Tibial nerve (tissue), 4 donors: Measurements from ENCODE around the gene HBB. TPM values are rescaled to one million over a fixed set of nuclear protein-coding genes. Genes with fewer than 3 reads are reported as not detected.

Source experiments
- DNase-seq, 2 donors: peaks; one replicate each; pipeline ENCODE4 v3.0.0-alpha.2; 2019; ENCODE audit warnings: low spot score in 2 of 2
- H3K27ac ChIP-seq, 4 donors: fragments of 200-600 bp; sonication (generic) in 3 of 4; one replicate each; pipeline ENCODE4 v1.5.1; 2017 to 2019; ENCODE audit warnings: mild to moderate bottlenecking in 1 of 4
- H3K27me3 ChIP-seq, 2 donors: fragments of 200-600 bp; sonication (generic) in 1 of 2; one replicate each; pipeline versions ENCODE4 v1.5.1 to v1.6.0; 2017 to 2019
- H3K36me3 ChIP-seq, 3 donors: fragments of 200-600 bp; sonication (generic); one replicate each; pipeline ENCODE4 v1.5.1; 2018 to 2019
- H3K4me1 ChIP-seq, 4 donors: fragments of 200-600 bp; sonication (generic) in 3 of 4; one replicate each; pipeline ENCODE4 v1.5.1; 2017 to 2019
- H3K4me3 ChIP-seq, 4 donors: fragments of 200-600 bp; sonication (generic) in 3 of 4; one replicate each; pipeline ENCODE4 v1.5.1; 2017 to 2019; ENCODE audit warnings: mild to moderate bottlenecking in 1 of 4, moderate library complexity in 1 of 4
- H3K9me3 ChIP-seq, 4 donors: fragments of 200-600 bp; sonication (generic) in 3 of 4; one replicate each; pipeline ENCODE4 v1.5.1; 2017 to 2019
- CTCF ChIP-seq, 5 experiments: fragments of 200-600 bp in 3 of 5; fragments of 450-650 bp in 2 of 5; sonication (generic) in 3 of 5; IDR thresholded peaks; one replicate each; pipeline ENCODE4 v1.5.1; 2016 to 2019; ENCODE audit warnings: antibody characterized with exemption in 5 of 5, mild to moderate bottlenecking in 3 of 5, moderate library complexity in 2 of 5
- EP300 ChIP-seq, 2 donors: sonication (generic); formaldehyde crosslinking; IDR thresholded peaks; one replicate each; pipeline ENCODE4 v1.6.1; 2017; ENCODE audit warnings: antibody characterized with exemption in 2 of 2, mild to moderate bottlenecking in 1 of 2
- POLR2A ChIP-seq, 2 donors: fragments of 450-650 bp; IDR thresholded peaks; one replicate each; pipeline ENCODE4 v1.6.1; 2017; ENCODE audit warnings: antibody characterized with exemption in 2 of 2, mild to moderate bottlenecking in 2 of 2, moderate library complexity in 2 of 2
- WGBS, 2 donors: methylation state at CpG; one replicate each; pipeline ENCODE4 v1.1.5; 2018; 5-methylcytosine and 5-hydroxymethylcytosine counted together
- total RNA-seq, 4 donors: library from RNA; depleted of rRNA; stranded (reverse); fragments of >200 nt; gene quantifications; one replicate each; pipeline ENCODE4 v1.1.0, GENCODE V29; 2016

The HBB gene
- total RNA-seq, 4 donors from 2014 or later, result 61.6 to 425 (median 151) TPM; not detected in 1

GRCh38 chr11:5247472-5248192 is 20.8 kb upstream of the HBB start:
- Histone ChIP-seq H3K27me3 (no peaks in the 10 kb centered on the region), H3K9me3 (no peaks in the 10 kb centered on the region), H3K36me3 (no peaks in the 10 kb centered on the region), H3K27ac (no peak overlapping the region), H3K4me3 (no peak overlapping the region), H3K4me1 (no peaks in the 10 kb centered on the region)
- TF ChIP-seq POLR2A (IDR thresholded peaks at IDR 0.05), result no peak
- no peak for TF ChIP-seq CTCF (IDR thresholded peaks at IDR 0.05)
- no peak for TF ChIP-seq EP300 (IDR thresholded peaks at IDR 0.05)
- 59 to 71% methylated on average over 3 of the region's 3 CpGs for WGBS, 2 donors
- no peak for DNase-seq

GRCh38 chr11:5246772-5247471 is 20.1 kb upstream of the HBB start:
- Histone ChIP-seq H3K27ac (no peak overlapping the region), H3K27me3 (no peaks in the 10 kb centered on the region), H3K4me3 (no peak overlapping the region), H3K36me3 (no peaks in the 10 kb centered on the region), H3K9me3 (no peaks in the 10 kb centered on the region), H3K4me1 (no peaks in the 10 kb centered on the region)
- no peak for TF ChIP-seq EP300 (IDR thresholded peaks at IDR 0.05)
- TF ChIP-seq CTCF (IDR thresholded peaks at IDR 0.05), result no peak
- no peak for TF ChIP-seq POLR2A (IDR thresholded peaks at IDR 0.05)
- 73 to 76% methylated on average over 6 of the region's 6 CpGs for WGBS, 2 donors
- no peak for DNase-seq

DNA sequence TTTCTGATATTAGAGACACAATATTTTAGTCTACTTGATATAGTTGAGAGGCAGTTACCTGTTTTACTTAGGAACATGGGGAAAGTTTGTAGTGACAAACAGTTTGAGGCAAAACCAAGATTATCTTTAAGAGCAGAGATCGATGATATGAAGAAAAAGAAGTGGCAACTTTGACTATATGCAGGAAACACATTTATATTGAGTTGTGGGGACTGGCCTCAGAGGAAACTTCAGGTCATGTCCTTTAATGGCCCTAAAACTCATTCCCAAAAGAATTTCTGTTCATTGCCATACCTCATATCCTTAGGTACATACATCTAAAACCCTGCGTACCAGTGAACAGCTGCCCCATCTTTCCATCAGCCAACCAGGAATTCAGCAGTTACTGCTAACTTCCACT is 18.3 kb upstream of the HBB start:
- Histone ChIP-seq H3K36me3 (no peaks in the 10 kb centered on the region), H3K4me3 (no peak overlapping the region), H3K27me3 (no peaks in the 10 kb centered on the region), H3K9me3 (no peaks in the 10 kb centered on the region), H3K4me1 (no peaks in the 10 kb centered on the region), H3K27ac (no peak overlapping the region)
- no peak for DNase-seq
- 81 to 86% methylated on average over 2 of the region's 2 CpGs for WGBS, 2 donors
- no peak for TF ChIP-seq POLR2A (IDR thresholded peaks at IDR 0.05)
- no peak for TF ChIP-seq EP300 (IDR thresholded peaks at IDR 0.05)
- TF ChIP-seq CTCF (IDR thresholded peaks at IDR 0.05), result no peak

GRCh38 chr11:5243816-5244180 is 16.9 kb upstream of the HBB start:
- no peak overlapping the region for H3K4me3 ChIP-seq
- DNase-seq, result no peak
- no peak overlapping the region for H3K27ac ChIP-seq
- no peaks in the 10 kb centered on the region for H3K4me1 ChIP-seq
- TF ChIP-seq POLR2A (IDR thresholded peaks at IDR 0.05) (no peak), CTCF (IDR thresholded peaks at IDR 0.05) (no peak), EP300 (IDR thresholded peaks at IDR 0.05) (no peak)
- no peaks in the 10 kb centered on the region for H3K36me3 ChIP-seq
- no peaks in the 10 kb centered on the region for H3K9me3 ChIP-seq
- H3K27me3 ChIP-seq, result no peaks in the 10 kb centered on the region
- 84 to 86% methylated on average over 4 of the region's 4 CpGs for WGBS, 2 donors
